A549 (cell line): Measurements from ENCODE around the gene GPT2. TPM values are rescaled to one million over a fixed set of nuclear protein-coding genes. Genes with fewer than 3 reads are reported as not detected.

ENCODE experiments used
- ATAC-seq, 2 experiments: fragments of 200-7000 bp in 1 of 2; fragments of >200 bp in 1 of 2; cut with Nextera tagmentation in 1 of 2; cut with Tn5 transposase in 1 of 2; 3 replicates each; pipeline versions ENCODE4 v1.8.0 to v1.9.1; 2018 to 2020; ENCODE audit warnings: mild to moderate bottlenecking in 1 of 2, moderate library complexity in 1 of 2
- CTCF ChIA-PET: fragments of 300-600 bp; sonication (Branson Sonifier 250); formaldehyde crosslinking; extraction: SDS; loops from one replicate; lab custom pipeline; 2021; ENCODE audit warnings: antibody characterized with exemption, inconsistent platforms; lab: Yijun Ruan, JAX
- POLR2A ChIA-PET: fragments of 350-600 bp; formaldehyde crosslinking; extraction: SDS; loops from one replicate; lab custom pipeline; 2021; ENCODE audit warnings: antibody characterized with exemption, inconsistent platforms; lab: Yijun Ruan, JAX
- DNase-seq, 2 experiments: peaks; one replicate each; pipeline versions ENCODE4 v3.0.0 to v3.0.0-alpha.2; 2011 to 2016; ENCODE audit warnings: low read depth in 1 of 2, low spot score in 1 of 2
- FAIRE-seq: peaks from 2 replicates; lab custom pipeline; 2011; peaks lifted over from hg19 to GRCh38; lab: Jason Lieb, UNC
- H3K27ac ChIP-seq, 2 experiments: fragments of >200 bp; sonication (Bioruptor Twin); formaldehyde crosslinking; 3 replicates each; pipeline ENCODE4 v1.5.1; 2016 to 2017
- H3K4me1 ChIP-seq: fragments of >200 bp; sonication (Bioruptor Twin); formaldehyde crosslinking; 3 replicates; pipeline ENCODE4 v1.6.1; 2016
- H3K4me2 ChIP-seq: fragments of >200 bp; sonication (Bioruptor Twin); formaldehyde crosslinking; 3 replicates; pipeline ENCODE4 v1.6.1; 2016
- H3K4me3 ChIP-seq: fragments of >200 bp; sonication (Bioruptor Twin); formaldehyde crosslinking; 3 replicates; pipeline ENCODE4 v1.5.1; 2016
- H3K9me3 ChIP-seq: fragments of >200 bp; sonication (Bioruptor Twin); formaldehyde crosslinking; 3 replicates; pipeline ENCODE4 v1.6.1; 2016
- BHLHE40 ChIP-seq: IDR thresholded peaks from 2 replicates; pipeline ENCODE4 v1.6.1; 2012; ENCODE audit warnings: low read depth, low read length, inconsistent platforms
- CEBPB ChIP-seq, 2 experiments: fragments of >200 bp in 1 of 2; sonication (Bioruptor Twin) in 1 of 2; formaldehyde crosslinking in 1 of 2; IDR thresholded peaks; 2 replicates each; pipeline ENCODE4 v1.6.1; 2012 to 2016
- CHD2 ChIP-seq: fragments of 150-350 bp; IDR thresholded peaks from 2 replicates; pipeline ENCODE4 v1.6.1; 2014; ENCODE audit warnings: low read length; ENCODE audit not compliant: partially characterized antibody
- CHD4 ChIP-seq: fragments of 200-600 bp; sonication (generic); IDR thresholded peaks from 2 replicates; pipeline ENCODE4 v1.6.1; 2016; ENCODE audit warnings: antibody characterized with exemption, mild to moderate bottlenecking, borderline replicate concordance
- EHMT2 ChIP-seq: fragments of 200-600 bp; sonication (generic); IDR thresholded peaks from 2 replicates; pipeline ENCODE4 v1.6.1; 2016; ENCODE audit warnings: antibody characterized with exemption, low read depth, mild to moderate bottlenecking, moderate library complexity
- FOSB ChIP-seq: fragments of 250-450 bp; sonication (Bioruptor Pico); IDR thresholded peaks from 2 replicates; pipeline ENCODE4 v1.5.0; 2020; ENCODE audit warnings: mild to moderate bottlenecking, moderate library complexity
- HDAC2 ChIP-seq: fragments of 200-600 bp; sonication (generic); IDR thresholded peaks from 2 replicates; pipeline ENCODE4 v1.6.1; 2016
- HMGXB4 ChIP-seq: fragments of 250-450 bp; sonication (Bioruptor Pico); IDR thresholded peaks from 2 replicates; pipeline ENCODE4 v1.5.0; 2021; ENCODE audit warnings: mild to moderate bottlenecking, moderate library complexity, borderline replicate concordance
- JUN ChIP-seq, 2 experiments: fragments of >200 bp; sonication (Bioruptor Twin); formaldehyde crosslinking; IDR thresholded peaks; 2 replicates in 1 of 2; 3 replicates in 1 of 2; pipeline ENCODE4 v1.6.1; 2016 to 2017
- MYC ChIP-seq: IDR thresholded peaks from 2 replicates; pipeline ENCODE4 v1.6.1; 2012; ENCODE audit warnings: mild to moderate bottlenecking, inconsistent platforms, low read length, improper control_type of control experiment, borderline replicate concordance
- NPAS2 ChIP-seq: fragments of 250-450 bp; sonication (Bioruptor Pico); IDR thresholded peaks from 2 replicates; pipeline ENCODE4 v1.8.0; 2022; ENCODE audit warnings: mild to moderate bottlenecking, moderate library complexity, borderline replicate concordance
- POLR2AphosphoS2 ChIP-seq: conservative IDR thresholded peaks from 2 replicates; pipeline ENCODE4 v1.6.1; 2012; ENCODE audit warnings: low read length, improper control_type of control experiment, inconsistent platforms
- RAD21 ChIP-seq, 2 experiments: fragments of >200 bp in 1 of 2; sonication (Bioruptor Twin) in 1 of 2; formaldehyde crosslinking in 1 of 2; IDR thresholded peaks in 1 of 2; conservative IDR thresholded peaks in 1 of 2; 2 replicates in 1 of 2; 3 replicates in 1 of 2; pipeline ENCODE4 v1.6.1; 2012 to 2018; ENCODE audit warnings: inconsistent platforms in 1 of 2
- RFX5 ChIP-seq: fragments of 450-650 bp; IDR thresholded peaks from 2 replicates; pipeline ENCODE4 v1.7.1; 2014; ENCODE audit warnings: antibody characterized with exemption, mild to moderate bottlenecking, moderate library complexity
- SREBF2 ChIP-seq: fragments of 450-650 bp; IDR thresholded peaks from 2 replicates; pipeline ENCODE4 v1.6.1; 2014; ENCODE audit warnings: mild to moderate bottlenecking, moderate library complexity
- TP53 ChIP-seq: fragments of 250-450 bp; sonication (Bioruptor Pico); IDR thresholded peaks from 2 replicates; pipeline ENCODE4 v1.5.0; 2021; ENCODE audit warnings: mild to moderate bottlenecking, moderate library complexity
- USF2 ChIP-seq: fragments of 450-650 bp; IDR thresholded peaks from 2 replicates; pipeline ENCODE4 v1.6.1; 2014; ENCODE audit warnings: antibody characterized with exemption
- ZFP36 ChIP-seq: fragments of 450-650 bp; IDR thresholded peaks from 2 replicates; pipeline ENCODE4 v1.6.1; 2014; ENCODE audit warnings: borderline replicate concordance; ENCODE audit not compliant: partially characterized antibody
- ZNF302 ChIP-seq: fragments of 250-450 bp; sonication (Bioruptor Pico); IDR thresholded peaks from 2 replicates; pipeline ENCODE4 v1.9.0; 2021; ENCODE audit warnings: inconsistent platforms, mild to moderate bottlenecking, moderate library complexity
- ZSCAN20 ChIP-seq: fragments of 250-450 bp; sonication (Bioruptor Pico); IDR thresholded peaks from 2 replicates; pipeline ENCODE4 v1.8.0; 2022; ENCODE audit warnings: mild to moderate bottlenecking, moderate library complexity
- WGBS: methylation state at CpG from one replicate; pipeline ENCODE4 v1.1.6; 2017; ENCODE audit errors: missing lambda C conversion rate; 5-methylcytosine and 5-hydroxymethylcytosine counted together
- polyA plus RNA-seq, 4 experiments: library from polyadenylated mRNA; depleted of rRNA in 3 of 4; stranded (reverse); fragments of >200 nt; fragmentation: RNase III in 1 of 4; extraction: RNeasy Plus Mini Kit Qiagen cat#74134 plus additional on column Dnase treatment in 1 of 4; gene quantifications; 2 replicates in 3 of 4; 3 replicates in 1 of 4; pipeline ENCODE4 v1.2.3, GENCODE V29; 2011 to 2017
- TF ChIP-seq, protein P1 (sequence below): fragments of >200 bp; sonication (Bioruptor Twin); formaldehyde crosslinking; IDR thresholded peaks from 2 replicates; pipeline ENCODE4 v1.6.1; 2016
- TF ChIP-seq, protein P2 (sequence below): IDR thresholded peaks from 2 replicates; pipeline ENCODE4 v1.6.1; 2012
- TF ChIP-seq, protein P3 (sequence below): fragments of >200 bp; sonication (Bioruptor Twin); formaldehyde crosslinking; IDR thresholded peaks from 3 replicates; pipeline ENCODE4 v1.6.1; 2016

The GPT2 gene
- polyA plus RNA-seq, 2 of the 4 experiments (the other 2 are of a cell fraction) = 8.9 to 15.3 TPM

- ATAC-seq (no peak), FAIRE-seq (no peak), DNase-seq (no peak)
- no peak overlapping the region for H3K27ac ChIP-seq
- 86% methylated on average over 1 of the region's 1 CpG for WGBS
- H3K9me3 ChIP-seq = no peaks in the 10 kb centered on the region
- ChIA-PET CTCF (interaction anchor here (0.9 to 1.4 kb wide), 4 partner anchors 9 to 49 kb away, joined by 3 to 6 read pairs (median 4); no protein-coding TSS in a partner anchor), POLR2A (no interaction called here)
- H3K4me2 ChIP-seq = no peak overlapping the region
- no peaks in the 10 kb centered on the region for H3K4me1 ChIP-seq
- TF ChIP-seq ZNF302 (CRISPR knock-in tag) (no peak), SREBF2 (no peak), JUN (IDR thresholded peaks at IDR 0.05) (no peak), HMGXB4 (CRISPR knock-in tag) (no peak), CEBPB (IDR thresholded peaks at IDR 0.05) (no peak), EHMT2 (no peak), RFX5 (no peak), POLR2AphosphoS2 (no peak), MYC (no peak)
- TF ChIP-seq, protein P1, sequence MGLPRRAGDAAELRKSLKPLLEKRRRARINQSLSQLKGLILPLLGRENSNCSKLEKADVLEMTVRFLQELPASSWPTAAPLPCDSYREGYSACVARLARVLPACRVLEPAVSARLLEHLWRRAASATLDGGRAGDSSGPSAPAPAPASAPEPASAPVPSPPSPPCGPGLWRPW = no peak
- no peak overlapping the region for H3K4me3 ChIP-seq
Measured at GRCh38 chr16:46891910-46892309, 7.7 kb downstream of the GPT2 start.

DNA sequence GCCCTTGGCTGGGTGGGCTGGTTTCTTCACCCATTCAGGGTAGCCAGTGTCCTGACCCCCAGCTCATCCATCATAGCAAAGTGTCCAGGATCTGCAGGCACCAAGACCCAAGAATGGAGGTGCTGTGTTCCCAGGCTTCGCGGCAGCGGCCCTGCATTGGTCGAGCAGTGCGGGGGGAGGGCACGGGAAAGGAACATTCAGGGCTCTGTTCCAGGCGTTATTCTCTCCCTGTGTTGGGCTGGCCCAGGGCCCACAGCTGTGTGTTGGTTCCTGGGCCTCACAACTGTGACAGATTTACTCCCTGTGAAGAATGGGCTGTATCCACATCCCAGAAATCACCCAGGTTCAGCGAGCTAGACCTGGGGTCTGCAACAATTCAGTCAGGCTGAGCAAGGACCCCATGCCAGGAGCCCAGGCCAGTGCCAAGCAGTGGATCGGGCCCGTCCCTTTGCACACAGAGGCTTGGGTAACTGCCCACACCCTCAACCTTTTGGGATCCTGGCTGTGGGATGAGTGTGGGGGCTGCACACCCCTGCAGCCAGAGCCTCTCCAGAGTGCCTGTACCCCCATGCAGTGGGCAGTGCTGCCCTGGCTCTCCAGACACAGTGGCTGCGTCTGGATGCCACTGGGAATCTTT is 10.0 kb downstream of the GPT2 start:
- ATAC-seq (no peak), FAIRE-seq (no peak), DNase-seq (no peak)
- no peak overlapping the region for H3K27ac ChIP-seq
- H3K9me3 ChIP-seq = no peaks in the 10 kb centered on the region
- H3K4me2 ChIP-seq = no peak overlapping the region
- WGBS = 87% methylated on average over 10 of the region's 11 CpGs
- H3K4me1 ChIP-seq = no peaks in the 10 kb centered on the region
- no peak for TF ChIP-seq ZNF302 (CRISPR knock-in tag)
- no peak for TF ChIP-seq HDAC2
- no peak for TF ChIP-seq USF2
- TF ChIP-seq, protein P2, sequence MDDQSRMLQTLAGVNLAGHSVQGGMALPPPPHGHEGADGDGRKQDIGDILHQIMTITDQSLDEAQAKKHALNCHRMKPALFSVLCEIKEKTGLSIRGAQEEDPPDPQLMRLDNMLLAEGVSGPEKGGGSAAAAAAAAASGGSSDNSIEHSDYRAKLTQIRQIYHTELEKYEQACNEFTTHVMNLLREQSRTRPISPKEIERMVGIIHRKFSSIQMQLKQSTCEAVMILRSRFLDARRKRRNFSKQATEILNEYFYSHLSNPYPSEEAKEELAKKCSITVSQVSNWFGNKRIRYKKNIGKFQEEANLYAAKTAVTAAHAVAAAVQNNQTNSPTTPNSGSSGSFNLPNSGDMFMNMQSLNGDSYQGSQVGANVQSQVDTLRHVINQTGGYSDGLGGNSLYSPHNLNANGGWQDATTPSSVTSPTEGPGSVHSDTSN = no peak
- no peak for TF ChIP-seq NPAS2
- TF ChIP-seq TP53 (CRISPR knock-in tag) = no peak
- TF ChIP-seq, protein P1 = no peak
- TF ChIP-seq, protein P3, sequence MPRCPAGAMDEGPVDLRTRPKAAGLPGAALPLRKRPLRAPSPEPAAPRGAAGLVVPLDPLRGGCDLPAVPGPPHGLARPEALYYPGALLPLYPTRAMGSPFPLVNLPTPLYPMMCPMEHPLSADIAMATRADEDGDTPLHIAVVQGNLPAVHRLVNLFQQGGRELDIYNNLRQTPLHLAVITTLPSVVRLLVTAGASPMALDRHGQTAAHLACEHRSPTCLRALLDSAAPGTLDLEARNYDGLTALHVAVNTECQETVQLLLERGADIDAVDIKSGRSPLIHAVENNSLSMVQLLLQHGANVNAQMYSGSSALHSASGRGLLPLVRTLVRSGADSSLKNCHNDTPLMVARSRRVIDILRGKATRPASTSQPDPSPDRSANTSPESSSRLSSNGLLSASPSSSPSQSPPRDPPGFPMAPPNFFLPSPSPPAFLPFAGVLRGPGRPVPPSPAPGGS = no peak
- no peak for TF ChIP-seq CHD2
- no peak for TF ChIP-seq ZSCAN20
- no peak for TF ChIP-seq CHD4
- no peak for TF ChIP-seq BHLHE40
- TF ChIP-seq SREBF2 = no peak
- TF ChIP-seq ZFP36 = no peak
- no peak for TF ChIP-seq RAD21 (conservative IDR thresholded peaks at IDR 0.05 in 1 of 2, IDR thresholded peaks at IDR 0.05 in 1 of 2)
- TF ChIP-seq HMGXB4 (CRISPR knock-in tag) = no peak
- TF ChIP-seq FOSB = no peak
- CTCF ChIA-PET = interaction anchor here (1.0 to 4.2 kb wide), 4 partner anchors 15 to 40 kb away, joined by 3 to 26 read pairs (median 6); no protein-coding TSS in a partner anchor
- POLR2A ChIA-PET = no interaction called here
- no peak overlapping the region for H3K4me3 ChIP-seq
